SIG-M5 treated with dmso at 0.1 percent for 504 hours (cell line): ENCODE results near the gene HPCAL1.

Experiments
- DNase-seq: peaks from one replicate; lab custom pipeline; 2025; ENCODE audit not compliant: unreplicated experiment; lab: John Stamatoyannopoulos, UW

HPCAL1 gene

GRCh38 chr2:10475811-10476660 is 173.3 kb downstream of the HPCAL1 start:
- DNase-seq, result no peak

GRCh38 chr2:10476723-10477442 is 174.2 kb downstream of the HPCAL1 start:
- no peak for DNase-seq
